Fibroblast of lung (primary cell): ENCODE measurements around the gene ZNF146.

Source experiments
- EZH2 ChIP-seq: IDR thresholded peaks from 2 replicates; pipeline ENCODE4 v1.5.1; 2012; ENCODE audit warnings: low read length, control low read depth, mild to moderate bottlenecking; ENCODE audit errors: missing control alignments
- TF ChIP-seq, protein P1 (sequence below), 2 donors: IDR thresholded peaks in 1 of 2; conservative IDR thresholded peaks in 1 of 2; 1 replicate in 1 of 2; 2 replicates in 1 of 2; pipeline ENCODE4 v1.5.1; 2011 to 2012; ENCODE audit warnings: low read length in 2 of 2, control low read depth in 1 of 2, inconsistent platforms in 1 of 2, low read depth in 1 of 2, mild to moderate bottlenecking in 1 of 2

DNA sequence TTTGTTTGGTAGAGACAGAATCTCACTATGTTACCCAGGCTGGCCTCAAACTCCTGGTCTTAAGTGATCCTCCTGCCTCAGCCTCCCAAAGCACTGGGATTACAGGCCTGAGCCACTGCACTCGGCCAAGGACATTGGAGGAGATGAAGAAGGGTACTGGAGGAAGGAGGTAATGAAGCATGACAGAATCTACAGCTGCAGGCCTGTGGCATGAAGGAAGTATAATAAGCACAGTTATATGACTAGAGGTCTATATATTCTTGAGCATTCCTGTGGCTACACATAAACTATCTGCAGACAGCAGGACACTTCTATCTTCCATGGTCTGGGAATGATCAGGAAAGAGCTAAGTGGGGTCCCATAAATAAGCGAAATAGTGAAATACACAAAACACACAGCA, 18.7 kb upstream of the ZNF146 start:
- TF ChIP-seq, protein P1, sequence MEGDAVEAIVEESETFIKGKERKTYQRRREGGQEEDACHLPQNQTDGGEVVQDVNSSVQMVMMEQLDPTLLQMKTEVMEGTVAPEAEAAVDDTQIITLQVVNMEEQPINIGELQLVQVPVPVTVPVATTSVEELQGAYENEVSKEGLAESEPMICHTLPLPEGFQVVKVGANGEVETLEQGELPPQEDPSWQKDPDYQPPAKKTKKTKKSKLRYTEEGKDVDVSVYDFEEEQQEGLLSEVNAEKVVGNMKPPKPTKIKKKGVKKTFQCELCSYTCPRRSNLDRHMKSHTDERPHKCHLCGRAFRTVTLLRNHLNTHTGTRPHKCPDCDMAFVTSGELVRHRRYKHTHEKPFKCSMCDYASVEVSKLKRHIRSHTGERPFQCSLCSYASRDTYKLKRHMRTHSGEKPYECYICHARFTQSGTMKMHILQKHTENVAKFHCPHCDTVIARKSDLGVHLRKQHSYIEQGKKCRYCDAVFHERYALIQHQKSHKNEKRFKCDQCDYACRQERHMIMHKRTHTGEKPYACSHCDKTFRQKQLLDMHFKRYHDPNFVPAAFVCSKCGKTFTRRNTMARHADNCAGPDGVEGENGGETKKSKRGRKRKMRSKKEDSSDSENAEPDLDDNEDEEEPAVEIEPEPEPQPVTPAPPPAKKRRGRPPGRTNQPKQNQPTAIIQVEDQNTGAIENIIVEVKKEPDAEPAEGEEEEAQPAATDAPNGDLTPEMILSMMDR (conservative IDR thresholded peaks at IDR 0.05 in 1 of 2, IDR thresholded peaks at IDR 0.05 in 1 of 2; ENCODE audit: low read depth in 1 of 2, low read length in 2 of 2) = no peak
- TF ChIP-seq EZH2 = no peak
